Mesenchymal stem cell (in vitro differentiated cells and primary cell): ENCODE data around the gene CDH12.
"Not testable (repeated sequence)": the region's sequence is repeated elsewhere in the genome, so short reads cannot be mapped to it uniquely, and the experiment has no call there.

Experiments
- DNase-seq: peaks from one replicate; pipeline ENCODE4 v3.0.0-alpha.2; 2013
- H2AFZ ChIP-seq: one replicate; pipeline ENCODE4 v1.6.1; 2013; ENCODE audit warnings: low read depth, mild to moderate bottlenecking, control low read depth, inconsistent platforms, low read length, moderate library complexity
- H2AK5ac ChIP-seq: 2 replicates; pipeline ENCODE4 v1.6.1; 2013; ENCODE audit warnings: low read length, moderate library complexity, mild to moderate bottlenecking, inconsistent platforms; ENCODE audit not compliant: severe bottlenecking
- H2BK120ac ChIP-seq: one replicate; pipeline ENCODE4 v1.6.1; 2013; ENCODE audit warnings: low read depth, mild to moderate bottlenecking, inconsistent platforms, low read length, moderate library complexity
- H2BK12ac ChIP-seq, 2 experiments: one replicate each; pipeline ENCODE4 v1.6.1; 2013; ENCODE audit warnings: inconsistent platforms in 2 of 2, low read length in 2 of 2, mild to moderate bottlenecking in 2 of 2, moderate library complexity in 2 of 2, control low read depth in 1 of 2
- H2BK15ac ChIP-seq: one replicate; pipeline ENCODE4 v1.6.1; 2013; ENCODE audit warnings: mild to moderate bottlenecking, low read depth, inconsistent platforms; ENCODE audit not compliant: poor library complexity, severe bottlenecking
- H2BK5ac ChIP-seq: 2 replicates; pipeline ENCODE4 v1.6.1; 2013; ENCODE audit warnings: low read depth, mild to moderate bottlenecking, low read length, control low read depth, inconsistent platforms; ENCODE audit not compliant: poor library complexity, severe bottlenecking
- H3K14ac ChIP-seq, 2 experiments: one replicate each; pipeline ENCODE4 v1.6.1; 2013; ENCODE audit warnings: inconsistent platforms in 2 of 2, low read length in 2 of 2, control low read depth in 1 of 2, mild to moderate bottlenecking in 1 of 2, moderate library complexity in 1 of 2
- H3K18ac ChIP-seq, 2 experiments: one replicate each; pipeline ENCODE4 v1.6.1; 2013; ENCODE audit warnings: inconsistent platforms in 2 of 2, low read length in 2 of 2, control low read depth in 1 of 2, low read depth in 1 of 2, mild to moderate bottlenecking in 1 of 2
- H3K23ac ChIP-seq, 2 experiments: one replicate each; pipeline ENCODE4 v1.6.1; 2013; ENCODE audit warnings: inconsistent platforms in 2 of 2, low read length in 2 of 2, mild to moderate bottlenecking in 2 of 2, moderate library complexity in 2 of 2, control low read depth in 1 of 2
- H3K27ac ChIP-seq: 2 replicates; pipeline ENCODE4 v1.5.1; 2013; ENCODE audit warnings: mild to moderate bottlenecking, moderate library complexity, low read length, control low read depth, inconsistent platforms; ENCODE audit not compliant: poor library complexity, severe bottlenecking
- H3K27me3 ChIP-seq, 2 experiments: 2 replicates each; pipeline versions ENCODE4 v1.6.1 to v1.7.0; 2013; ENCODE audit warnings: low read length in 2 of 2, mild to moderate bottlenecking in 2 of 2, moderate library complexity in 2 of 2, control low read depth in 1 of 2, inconsistent platforms in 1 of 2; ENCODE audit not compliant: control insufficient read depth in 1 of 2, insufficient read depth in 1 of 2
- H3K36me3 ChIP-seq, 2 experiments: 2 replicates each; pipeline versions ENCODE4 v1.6.1 to v1.7.0; 2013; ENCODE audit warnings: low read length in 2 of 2, control low read depth in 1 of 2, inconsistent platforms in 1 of 2, low read depth in 1 of 2, mild to moderate bottlenecking in 1 of 2; ENCODE audit not compliant: insufficient read depth in 2 of 2, control insufficient read depth in 1 of 2
- H3K4ac ChIP-seq, 2 experiments: one replicate each; pipeline ENCODE4 v1.6.1; 2013; ENCODE audit warnings: inconsistent platforms in 2 of 2, low read length in 2 of 2, mild to moderate bottlenecking in 2 of 2, moderate library complexity in 2 of 2, control low read depth in 1 of 2, low read depth in 1 of 2
- H3K4me1 ChIP-seq: 2 replicates; pipeline ENCODE4 v1.6.1; 2013; ENCODE audit warnings: low read depth, low read length, control low read depth; ENCODE audit not compliant: control insufficient read depth, insufficient read depth
- H3K4me2 ChIP-seq: 2 replicates; pipeline ENCODE4 v1.6.1; 2013; ENCODE audit warnings: low read length, mild to moderate bottlenecking, inconsistent platforms; ENCODE audit not compliant: poor library complexity, severe bottlenecking
- H3K4me3 ChIP-seq, 2 experiments: 2 replicates each; pipeline versions ENCODE4 v1.5.1 to v1.7.0; 2013; ENCODE audit warnings: low read length in 2 of 2, mild to moderate bottlenecking in 2 of 2, control low read depth in 1 of 2, low read depth in 1 of 2; ENCODE audit not compliant: insufficient read depth in 1 of 2
- H3K79me1 ChIP-seq: replicated peaks from 2 replicates; pipeline ENCODE4 v1.6.1; 2013; ENCODE audit warnings: mild to moderate bottlenecking, control low read depth, low read length, inconsistent platforms; ENCODE audit not compliant: poor library complexity, severe bottlenecking
- H3K9ac ChIP-seq: 2 replicates; pipeline ENCODE4 v1.7.0; 2013; ENCODE audit warnings: mild to moderate bottlenecking, low read length, moderate library complexity
- H3K9me3 ChIP-seq: 2 replicates; pipeline ENCODE4 v1.7.0; 2013; ENCODE audit warnings: mild to moderate bottlenecking, low read length; ENCODE audit not compliant: control insufficient read depth
- H4K8ac ChIP-seq: one replicate; pipeline ENCODE4 v1.6.1; 2013; ENCODE audit warnings: inconsistent platforms, mild to moderate bottlenecking, low read length, moderate library complexity
- H4K91ac ChIP-seq: one replicate; pipeline ENCODE4 v1.6.1; 2013; ENCODE audit warnings: mild to moderate bottlenecking, low read length, inconsistent platforms
- WGBS: methylation state at CpG from one replicate; pipeline ENCODE4 v1.1.7; 2013; ENCODE audit warnings: mixed read lengths; 5-methylcytosine and 5-hydroxymethylcytosine counted together

CDH12 gene

DNA sequence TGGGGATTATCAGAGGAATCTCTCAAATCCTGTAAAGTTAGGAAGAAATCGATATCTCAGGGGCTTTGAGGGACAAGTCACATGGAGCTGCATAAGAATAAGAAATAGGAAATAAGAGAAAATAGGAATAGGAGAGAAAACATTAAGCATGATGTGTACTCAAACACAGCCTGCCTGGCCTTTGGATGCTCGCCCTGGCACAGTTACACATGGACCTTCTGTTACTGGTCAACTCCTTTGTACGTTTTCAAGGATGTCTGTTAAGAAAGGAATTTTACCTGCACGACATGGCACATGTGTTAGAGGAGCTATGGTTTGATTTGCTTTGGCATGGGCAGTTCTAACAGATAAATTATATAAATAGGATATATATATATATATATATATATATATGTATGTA, 321.2 kb downstream of the CDH12 start:
- H3K4ac ChIP-seq = no peak overlapping the region
- no peak overlapping the region for H2AK5ac ChIP-seq
- no peak overlapping the region for H3K23ac ChIP-seq
- DNase-seq = no peak
- H3K18ac ChIP-seq = no peak overlapping the region
- no peak overlapping the region for H3K9ac ChIP-seq
- no peak overlapping the region for H3K4me3 ChIP-seq
- H2BK15ac ChIP-seq = no peak overlapping the region
- H3K27ac ChIP-seq = no peak overlapping the region
- no peak overlapping the region for H3K4me2 ChIP-seq
- H3K4me1 ChIP-seq = no peaks in the 10 kb centered on the region
- no peak overlapping the region for H4K91ac ChIP-seq
- no peaks in the 10 kb centered on the region for H3K9me3 ChIP-seq
- no peaks in the 10 kb centered on the region for H3K36me3 ChIP-seq
- H3K79me1 ChIP-seq = no peaks in the 10 kb centered on the region
- no peak overlapping the region for H3K14ac ChIP-seq
- no peaks in the 10 kb centered on the region for H3K27me3 ChIP-seq
- no peak overlapping the region for H2BK5ac ChIP-seq
- no peak overlapping the region for H2AFZ ChIP-seq
- H2BK12ac ChIP-seq = no peak overlapping the region
- H4K8ac ChIP-seq = no peak overlapping the region
- 71% methylated on average over 3 of the region's 4 CpGs for WGBS
- H2BK120ac ChIP-seq = no peak overlapping the region

DNA sequence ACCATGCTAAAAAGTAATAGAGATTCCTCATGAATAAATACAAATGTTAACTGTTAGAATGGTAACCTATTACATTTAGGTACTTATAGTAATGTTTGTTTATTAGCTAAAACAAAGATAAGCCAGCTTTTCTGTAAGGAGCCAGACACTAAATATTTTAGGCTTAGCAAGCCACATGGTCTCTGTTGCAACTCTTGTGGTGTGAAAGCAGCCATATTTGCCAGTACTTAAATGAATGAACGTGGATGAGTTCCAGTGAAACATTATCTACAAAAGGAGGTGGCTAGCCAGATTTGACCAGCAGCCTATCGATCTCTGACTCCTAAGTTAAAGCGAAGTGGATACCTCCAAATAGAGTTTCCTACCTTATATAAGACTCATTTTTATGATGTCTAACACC, 331.6 kb downstream of the CDH12 start:
- WGBS = 80% methylated on average over 3 of the region's 3 CpGs
- Histone ChIP-seq H3K23ac (no peak overlapping the region), H4K91ac (no peak overlapping the region), H3K4ac (no peak overlapping the region), H3K18ac (no peak overlapping the region), H3K4me3 (no peak overlapping the region), H3K4me1 (no peaks in the 10 kb centered on the region), H2BK120ac (no peak overlapping the region), H4K8ac (no peak overlapping the region), H2AK5ac (no peak overlapping the region), H3K27me3 (no peaks in the 10 kb centered on the region), H3K79me1 (no peaks in the 10 kb centered on the region), H3K27ac (no peak overlapping the region), H3K9ac (no peak overlapping the region), H2BK5ac (no peak overlapping the region), H3K4me2 (no peak overlapping the region), H3K9me3 (no peaks in the 10 kb centered on the region), H3K14ac (no peak overlapping the region), H3K36me3 (no peaks in the 10 kb centered on the region), H2BK15ac (no peak overlapping the region), H2BK12ac (no peak overlapping the region), H2AFZ (no peak overlapping the region)
- peak; percentile 9 for DNase-seq

GRCh38 chr5:22516497-22516896, 336.6 kb downstream of the CDH12 start:
- 98% methylated on average over 5 of the region's 7 CpGs for WGBS

GRCh38 chr5:22514231-22514630, 338.9 kb downstream of the CDH12 start:
- no peaks in the 10 kb centered on the region for H3K27me3 ChIP-seq
- H3K9me3 ChIP-seq = no peaks in the 10 kb centered on the region
- no peaks in the 10 kb centered on the region for H3K79me1 ChIP-seq
- no peak overlapping the region for H3K23ac ChIP-seq
- H3K4me2 ChIP-seq = no peak overlapping the region
- H3K27ac ChIP-seq = no peak overlapping the region
- no peak overlapping the region for H2BK5ac ChIP-seq
- DNase-seq = no peak
- no peak overlapping the region for H2BK15ac ChIP-seq
- no peaks in the 10 kb centered on the region for H3K36me3 ChIP-seq
- no peak overlapping the region for H3K14ac ChIP-seq
- H3K4me3 ChIP-seq = no peak overlapping the region
- no peak overlapping the region for H4K8ac ChIP-seq
- H3K4me1 ChIP-seq = no peaks in the 10 kb centered on the region
- H2BK120ac ChIP-seq = no peak overlapping the region
- no peak overlapping the region for H3K4ac ChIP-seq
- no peak overlapping the region for H3K18ac ChIP-seq
- H2AK5ac ChIP-seq = no peak overlapping the region
- no peak overlapping the region for H3K9ac ChIP-seq
- H2BK12ac ChIP-seq = no peak overlapping the region
- H2AFZ ChIP-seq = no peak overlapping the region
- no peak overlapping the region for H4K91ac ChIP-seq

More at GRCh38 chr5:22516497-22516896, 336.6 kb downstream of the CDH12 start:
- H2AFZ ChIP-seq, H2AK5ac ChIP-seq, H3K18ac ChIP-seq, DNase-seq, H3K4me3 ChIP-seq, H3K4ac ChIP-seq, H3K23ac ChIP-seq, H2BK5ac ChIP-seq, H2BK15ac ChIP-seq, H4K91ac ChIP-seq, H3K9me3 ChIP-seq, H3K27ac ChIP-seq, H3K14ac ChIP-seq, H3K4me1 ChIP-seq, H4K8ac ChIP-seq, H3K27me3 ChIP-seq, H3K79me1 ChIP-seq, H2BK120ac ChIP-seq, H3K4me2 ChIP-seq, H2BK12ac ChIP-seq, H3K36me3 ChIP-seq, H3K9ac ChIP-seq: not testable (repeated sequence)
